HepG2 (cell line): ENCODE results near the gene GAS2L2. TPM values are rescaled to one million over a fixed set of nuclear protein-coding genes. Genes with fewer than 3 reads are reported as not detected.

Source experiments
- ATAC-seq: fragments of 200-7000 bp; cut with Tn5 transposase; 3 replicates; pipeline ENCODE4 v1.9.1; 2020; ENCODE audit warnings: mild to moderate bottlenecking, moderate library complexity
- BruUV-seq: library from RNA; stranded (reverse); fragments of 400-500 nt; replicated peaks from 2 replicates; lab custom pipeline; 2021; lab: Mats Ljungman, UMichigan
- CTCF ChIA-PET: fragments of 300-600 bp; formaldehyde crosslinking; extraction: SDS; loops from one replicate; lab custom pipeline; 2021; ENCODE audit warnings: low total read pairs, inconsistent platforms, low intra/inter-chr PET ratio; lab: Yijun Ruan, JAX
- POLR2A ChIA-PET: fragments of 350-600 bp; sonication (Branson Sonifier 250); formaldehyde crosslinking; loops from one replicate; lab custom pipeline; 2020; ENCODE audit warnings: antibody characterized with exemption, inconsistent platforms; lab: Yijun Ruan, JAX
- DNase-seq: peaks from one replicate; pipeline ENCODE4 v3.0.0-alpha.2; 2015; ENCODE audit warnings: low spot score
- FAIRE-seq: peaks from 3 replicates; lab custom pipeline; 2011; peaks lifted over from hg19 to GRCh38; lab: Jason Lieb, UNC
- H2AFZ ChIP-seq: one replicate; pipeline ENCODE4 v1.6.1; 2011; ENCODE audit warnings: low read length, inconsistent platforms
- H3K27ac ChIP-seq: fragments of 300-600 bp; 3 replicates; pipeline ENCODE4 v1.8.0; 2011; ENCODE audit warnings: mixed run types, mild to moderate bottlenecking, mixed read lengths, low read length, inconsistent platforms; ENCODE audit not compliant: insufficient read depth; ENCODE audit errors: extremely low read length
- H3K27me3 ChIP-seq, 2 experiments: fragments of 200-600 bp in 1 of 2; 2 replicates in 1 of 2; 3 replicates in 1 of 2; pipeline versions ENCODE4 v1.6.0 to v1.8.0; 2011; ENCODE audit warnings: low read length in 2 of 2, mild to moderate bottlenecking in 2 of 2, moderate library complexity in 2 of 2, inconsistent platforms in 1 of 2; ENCODE audit not compliant: insufficient read depth in 2 of 2, control insufficient read depth in 1 of 2
- H3K36me3 ChIP-seq, 2 experiments: fragments of 200-600 bp in 1 of 2; replicated peaks in 1 of 2; 2 replicates in 1 of 2; 3 replicates in 1 of 2; pipeline versions ENCODE4 v1.5.1 to v1.8.0; 2011; ENCODE audit warnings: low read length in 2 of 2, inconsistent platforms in 1 of 2; ENCODE audit not compliant: insufficient read depth in 2 of 2, control insufficient read depth in 1 of 2
- H3K4me1 ChIP-seq: 2 replicates; pipeline ENCODE4 v1.5.1; 2012; ENCODE audit warnings: low read length, inconsistent platforms; ENCODE audit not compliant: insufficient read depth
- H3K4me2 ChIP-seq: 2 replicates; pipeline ENCODE4 v1.6.0; 2011; ENCODE audit warnings: low read depth, low read length, inconsistent platforms
- H3K4me3 ChIP-seq, 3 experiments: fragments of 200-600 bp in 1 of 3; sonication (generic), shearing (Covaris generic) in 1 of 3; replicated peaks in 1 of 3; 2 replicates each; pipeline ENCODE4 v1.5.1; 2011 to 2016; ENCODE audit warnings: low read length in 3 of 3, inconsistent platforms in 2 of 3, low read depth in 2 of 3, mild to moderate bottlenecking in 2 of 3, control low read depth in 1 of 3, mixed read lengths in 1 of 3; ENCODE audit not compliant: insufficient read depth in 1 of 3
- H3K79me2 ChIP-seq: one replicate; pipeline ENCODE4 v1.6.1; 2011; ENCODE audit warnings: low read length, inconsistent platforms; ENCODE audit not compliant: insufficient read depth
- H3K9ac ChIP-seq: 2 replicates; pipeline ENCODE4 v1.6.0; 2011; ENCODE audit warnings: mild to moderate bottlenecking, low read depth, low read length, inconsistent platforms; ENCODE audit not compliant: insufficient read depth
- H3K9me3 ChIP-seq: 2 replicates; pipeline ENCODE4 v1.5.1; 2012; ENCODE audit warnings: mild to moderate bottlenecking, low read length
- H4K20me1 ChIP-seq: 2 replicates; pipeline ENCODE4 v1.6.0; 2011; ENCODE audit warnings: inconsistent platforms, mild to moderate bottlenecking, low read length, moderate library complexity; ENCODE audit not compliant: insufficient read depth
- ATF2 ChIP-seq: sonication (generic); formaldehyde crosslinking; IDR thresholded peaks from 2 replicates; pipeline ENCODE4 v1.4.0; 2020; ENCODE audit warnings: missing genetic modification reagents
- CEBPB ChIP-seq: IDR thresholded peaks from 2 replicates; pipeline ENCODE4 v1.6.1; 2011; ENCODE audit warnings: low read depth, low read length, improper control_type of control experiment, borderline replicate concordance
- CSRNP1 ChIP-seq: sonication (generic); formaldehyde crosslinking; IDR thresholded peaks from 2 replicates; pipeline ENCODE4 v1.8.1; 2023; ENCODE audit warnings: mild to moderate bottlenecking, missing genetic modification reagents
- FOXA1 ChIP-seq, 2 experiments: fragments of 450-650 bp in 1 of 2; sonication (generic) in 1 of 2; formaldehyde crosslinking in 1 of 2; IDR thresholded peaks; 2 replicates each; pipeline versions ENCODE4 v1.4.0 to v1.6.1; 2016 to 2020; ENCODE audit warnings: missing genetic modification reagents in 1 of 2
- GABPA ChIP-seq, 2 experiments: IDR thresholded peaks; 2 replicates each; pipeline ENCODE4 v1.6.1; 2011 to 2016; ENCODE audit warnings: low read depth in 2 of 2, low read length in 1 of 2, missing biosample characterization in 1 of 2, missing genetic modification characterization in 1 of 2
- GABPB1 ChIP-seq: IDR thresholded peaks from 2 replicates; pipeline ENCODE4 v1.6.1; 2016; ENCODE audit warnings: mild to moderate bottlenecking, missing genetic modification reagents, moderate library complexity, missing compliant biosample characterization
- GMEB1 ChIP-seq: sonication (generic); formaldehyde crosslinking; IDR thresholded peaks from 2 replicates; pipeline ENCODE4 v1.5.1; 2020; ENCODE audit warnings: missing genetic modification reagents, mild to moderate bottlenecking, borderline replicate concordance
- GZF1 ChIP-seq: sonication (generic); formaldehyde crosslinking; IDR thresholded peaks from 2 replicates; pipeline ENCODE4 v1.5.1; 2020; ENCODE audit warnings: mild to moderate bottlenecking, missing genetic modification reagents
- HDAC1 ChIP-seq: sonication (generic); formaldehyde crosslinking; IDR thresholded peaks from 2 replicates; pipeline ENCODE4 v1.5.1; 2020; ENCODE audit warnings: mild to moderate bottlenecking, missing genetic modification reagents
- KLF13 ChIP-seq: sonication (generic); formaldehyde crosslinking; IDR thresholded peaks from 2 replicates; pipeline ENCODE4 v1.4.0; 2020; ENCODE audit warnings: mild to moderate bottlenecking, missing genetic modification reagents
- RFXANK ChIP-seq: IDR thresholded peaks from 2 replicates; pipeline ENCODE4 v1.6.1; 2016
- SPEN ChIP-seq: sonication (generic); formaldehyde crosslinking; IDR thresholded peaks from 2 replicates; pipeline ENCODE4 v1.5.1; 2020; ENCODE audit warnings: low read depth, mild to moderate bottlenecking, missing genetic modification reagents
- TCF7L2 ChIP-seq: IDR thresholded peaks from 2 replicates; pipeline ENCODE4 v1.6.1; 2011; ENCODE audit warnings: mild to moderate bottlenecking, low read depth, low read length, moderate library complexity
- TRAFD1 ChIP-seq: sonication (generic); formaldehyde crosslinking; IDR thresholded peaks from 2 replicates; pipeline ENCODE4 v1.5.1; 2020; ENCODE audit warnings: missing genetic modification reagents, mild to moderate bottlenecking, borderline replicate concordance
- ZNF136 ChIP-seq: sonication (generic); formaldehyde crosslinking; IDR thresholded peaks from 2 replicates; pipeline ENCODE4 v1.8.1; 2022; ENCODE audit warnings: low read depth, mild to moderate bottlenecking, moderate library complexity, missing genetic modification reagents
- ZNF746 ChIP-seq: sonication (generic); formaldehyde crosslinking; IDR thresholded peaks from 2 replicates; pipeline ENCODE4 v1.8.0; 2022; ENCODE audit warnings: mild to moderate bottlenecking, missing genetic modification reagents
- ZNF878 ChIP-seq: sonication (generic); formaldehyde crosslinking; IDR thresholded peaks from 2 replicates; pipeline ENCODE4 v1.8.1; 2023; ENCODE audit warnings: mild to moderate bottlenecking, missing genetic modification reagents, moderate library complexity
- WGBS: methylation state at CpG from one replicate; pipeline ENCODE4 v1.1.6; 2017; ENCODE audit warnings: low lambda C conversion rate; 5-methylcytosine and 5-hydroxymethylcytosine counted together
- in situ Hi-C: cut with HindIII; loops from 2 replicates; pipeline ENCODE4 v1.10.0; 2017; ENCODE audit warnings: low pct_unique_long_range_greater_than_20kb; ENCODE audit not compliant: extremely low pct_ligation_motif_present
- intact Hi-C: fragments of 100-400 bp; cut with micrococcal nuclease; formaldehyde crosslinking; loops from one replicate; pipeline ENCODE4 v1.10.0; 2022; ENCODE audit not compliant: unreplicated experiment
- polyA plus RNA-seq, 8 experiments: library from polyadenylated mRNA; depleted of rRNA in 3 of 8; stranded (reverse) in 7 of 8; unstranded in 1 of 8; fragments of >200 nt; fragmentation: Illumina TruSeq in 4 of 8; extraction: Trizol in 4 of 8; gene quantifications; 2 replicates each; pipeline versions ENCODE4 v1.2.1 to v1.2.3, GENCODE V29; 2011 to 2016; ENCODE audit warnings: low read depth in 4 of 8, missing spikeins in 1 of 8, mixed read lengths in 1 of 8; ENCODE audit not compliant: insufficient read depth in 1 of 8
- total RNA-seq, 5 experiments: library from RNA; depleted of rRNA; stranded (reverse); fragments of >200 nt; fragmentation: Illumina TruSeq; extraction: Trizol; gene quantifications; 2 replicates each; pipeline ENCODE4 v1.2.3, GENCODE V29; 2016; ENCODE audit warnings: low read depth in 1 of 5

Gene GAS2L2
- total and polyA plus RNA-seq, 2 of the 13 experiments (the other 11 are each of a cell fraction or from before 2014, with no cell fraction given), result not detected

DNA sequence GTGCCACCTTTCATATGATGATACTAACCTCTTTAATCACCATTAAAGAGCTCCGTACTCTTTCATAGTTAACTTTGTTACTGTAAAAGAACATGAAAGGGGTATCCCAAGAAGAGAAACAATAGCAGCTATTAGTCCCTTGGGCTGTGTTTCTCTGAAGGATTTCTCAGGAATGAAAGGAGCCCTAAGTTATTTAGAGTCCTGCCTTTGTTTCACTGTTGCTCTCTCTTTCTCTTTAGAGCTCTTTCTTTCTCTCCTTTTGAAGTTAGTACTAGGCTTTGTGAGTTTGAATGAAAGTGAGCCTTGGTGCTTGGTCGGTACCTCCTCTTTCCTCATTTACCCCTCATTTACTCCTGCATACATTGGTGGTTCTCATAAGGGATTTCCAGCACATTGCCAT lies 42.1 kb downstream of the GAS2L2 start:
- POLR2A ChIA-PET, result no interaction called here
- Histone ChIP-seq H4K20me1 (0 out of 2 replicates have a peak, but pooled peaks cover 4% of the 10 kb centered on the region), H3K79me2 (no peaks in the 10 kb centered on the region), H3K4me3 (no peak overlapping the region), H3K27ac (no peak overlapping the region), H3K9me3 (no peaks in the 10 kb centered on the region), H3K4me1 (peaks cover 22% of the 10 kb centered on the region), H3K27me3 (no peaks in the 10 kb centered on the region), H3K4me2 (no peak overlapping the region), H3K36me3 (peaks cover 4 to 29% of the 10 kb centered on the region in 2 experiments), H2AFZ (no peak overlapping the region), H3K9ac (no peak overlapping the region)
- BruUV-seq, result no TSS peak
- intact Hi-C loops (no loop called here), in situ Hi-C loops (loop anchor here (25.0 kb wide), 1 partner anchor 101 kb away; the partner anchor contains the start of gene TAF15)
- CTCF ChIA-PET, result no interaction called here
- ATAC-seq (no peak), DNase-seq (no peak), FAIRE-seq (no peak)
- 95% methylated on average over 2 of the region's 2 CpGs for WGBS
- TF ChIP-seq GMEB1 (CRISPR knock-in tag) (no peak), ZNF746 (CRISPR knock-in tag) (no peak), TRAFD1 (CRISPR knock-in tag) (no peak), GABPA (IDR thresholded peaks at IDR 0.05; ENCODE audit: low read depth, low read length) (no peak), GABPA (CRISPR knock-in tag; IDR thresholded peaks at IDR 0.05; ENCODE audit: low read depth) (no peak), GZF1 (no peak), CSRNP1 (CRISPR knock-in tag) (no peak), TCF7L2 (no peak), HDAC1 (no peak), ATF2 (CRISPR knock-in tag) (no peak), SPEN (no peak), ZNF878 (CRISPR knock-in tag) (no peak), GABPB1 (CRISPR knock-in tag) (no peak), CEBPB (no peak), RFXANK (CRISPR knock-in tag) (no peak), ZNF136 (no peak), KLF13 (CRISPR knock-in tag) (no peak), FOXA1 (IDR thresholded peaks at IDR 0.05) (no peak), FOXA1 (CRISPR knock-in tag; IDR thresholded peaks at IDR 0.05) (no peak)
